Measurements from ENCODE around the gene FANCD2. TPM values are rescaled to one million over a fixed set of nuclear protein-coding genes. Genes with fewer than 3 reads are reported as not detected.
A peak's percentile ranks its signal among the peaks of the same experiment; 100 is the strongest.
"Not testable (repeated sequence)": the region's sequence is repeated elsewhere in the genome, so short reads cannot be mapped to it uniquely, and the experiment has no call there.

The FANCD2 gene
- total RNA-seq, 1 experiment from 2014 or later: 35.7 TPM

DNA sequence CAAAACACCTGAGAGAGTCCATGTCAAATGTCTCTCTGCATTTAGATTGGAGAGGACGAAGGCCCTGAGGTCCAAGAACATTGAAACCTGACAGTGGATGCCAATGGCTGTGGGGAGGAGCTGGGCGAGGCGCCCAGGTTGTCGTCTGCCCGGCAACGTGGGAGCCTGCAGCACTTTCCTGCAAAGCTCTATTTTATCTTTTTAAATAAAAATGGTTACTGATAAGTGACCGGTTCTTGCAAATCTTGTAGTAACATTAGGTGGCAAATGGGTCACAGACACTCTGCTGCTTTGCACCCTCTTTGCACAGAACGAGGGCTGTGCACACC, 19.5 kb upstream of the FANCD2 start:
- BruUV-seq (replicated peaks): no TSS peak
- no peaks in the 10 kb centered on the region for H3K9me2 ChIP-seq (ENCODE audit: insufficient read depth)
- intact Hi-C loops (cut with micrococcal nuclease; ENCODE audit: unreplicated experiment): no loop called here
- H3K9me3 ChIP-seq (ENCODE audit: insufficient read depth, low read depth): no peaks in the 10 kb centered on the region
- no peaks in the 10 kb centered on the region for H3K36me3 ChIP-seq (ENCODE audit: low read depth)
- no peaks in the 10 kb centered on the region for H4K20me1 ChIP-seq (ENCODE audit: insufficient read depth)
- H3K79me2 ChIP-seq (ENCODE audit: low read depth): no peaks in the 10 kb centered on the region
- peaks cover 9% of the 10 kb centered on the region for H3K4me1 ChIP-seq (replicated peaks; ENCODE audit: insufficient read depth)
- H3F3A ChIP-seq (ENCODE audit: insufficient read depth, low read depth): peaks cover 28% of the 10 kb centered on the region; the same call in 1 of the 2 replicates
- H3K4me2 ChIP-seq: no peak overlapping the region
- no peak for TF ChIP-seq EZH2 (IDR thresholded peaks at IDR 0.05; ENCODE audit: low read depth)
- no peak for TF ChIP-seq CTCF (conservative IDR thresholded peaks at IDR 0.05)
- DNase-seq: no peak
- CTCF ChIA-PET: no interaction called here
- H3K4me3 ChIP-seq: no peak overlapping the region
- H3K27me3 ChIP-seq (ENCODE audit: insufficient read depth, low read depth): no peaks in the 10 kb centered on the region
- H3K27ac ChIP-seq: no peak overlapping the region
- no peak overlapping the region for H2AFZ ChIP-seq
- POLR2A ChIA-PET (ENCODE audit: unreplicated experiment): no interaction called here

- no peaks in the 10 kb centered on the region for H3K79me2 ChIP-seq (ENCODE audit: low read depth)
- no peaks in the 10 kb centered on the region for H3K9me3 ChIP-seq (ENCODE audit: insufficient read depth, low read depth)
- H3K4me2 ChIP-seq: no peak overlapping the region
- POLR2A ChIA-PET (ENCODE audit: unreplicated experiment): no interaction called here
- H3K27ac ChIP-seq: no peak overlapping the region
- H3K27me3 ChIP-seq (ENCODE audit: insufficient read depth, low read depth): no peaks in the 10 kb centered on the region
- no peaks in the 10 kb centered on the region for H3K36me3 ChIP-seq (ENCODE audit: low read depth)
- no peak overlapping the region for H2AFZ ChIP-seq
- no peak for DNase-seq
- no peaks in the 10 kb centered on the region for H4K20me1 ChIP-seq (ENCODE audit: insufficient read depth)
- H3K4me3 ChIP-seq: no peak overlapping the region
- H3K9me2 ChIP-seq (ENCODE audit: insufficient read depth): no peaks in the 10 kb centered on the region
- CTCF ChIA-PET: no interaction called here
- H3K4me1 ChIP-seq (replicated peaks; ENCODE audit: insufficient read depth): peaks cover 10% of the 10 kb centered on the region
- H3F3A ChIP-seq (ENCODE audit: insufficient read depth, low read depth): peaks cover 31% of the 10 kb centered on the region; the same call in 1 of the 2 replicates
- intact Hi-C loops (cut with micrococcal nuclease; ENCODE audit: unreplicated experiment): no loop called here
- TF ChIP-seq CTCF (conservative IDR thresholded peaks at IDR 0.05) (no peak), EZH2 (IDR thresholded peaks at IDR 0.05; ENCODE audit: low read depth) (no peak)
- BruUV-seq (replicated peaks): no TSS peak
Observed at GRCh38 chr3:10007126-10007782, 19.0 kb upstream of the FANCD2 start.

- H3K9me3 ChIP-seq (ENCODE audit: insufficient read depth, low read depth); H3K27ac ChIP-seq; H3K36me3 ChIP-seq (ENCODE audit: low read depth); H3K4me1 ChIP-seq (replicated peaks; ENCODE audit: insufficient read depth); POLR2A ChIA-PET (ENCODE audit: unreplicated experiment); BruUV-seq (replicated peaks); DNase-seq; intact Hi-C loops (cut with micrococcal nuclease; ENCODE audit: unreplicated experiment); H3K79me2 ChIP-seq (ENCODE audit: low read depth); H3K9me2 ChIP-seq (ENCODE audit: insufficient read depth); H2AFZ ChIP-seq; H4K20me1 ChIP-seq (ENCODE audit: insufficient read depth); H3K27me3 ChIP-seq (ENCODE audit: insufficient read depth, low read depth): not testable (repeated sequence)
- Histone ChIP-seq H3F3A (ENCODE audit: insufficient read depth, low read depth) (peaks cover 31% of the 10 kb centered on the region; the same call in 1 of the 2 replicates), H3K4me2 (peak overlapping the region; percentile 76; the same call in 1 of the 2 replicates), H3K4me3 (peak overlapping the region; percentile 53; the same call in 1 of the 2 replicates)
- CTCF ChIA-PET: interaction anchor here (0.8 kb wide), 1 partner anchor 62 kb away, joined by 3 read pairs; no protein-coding TSS in a partner anchor
Observed at GRCh38 chr3:10008216-10008587, 18.0 kb upstream of the FANCD2 start.
